ENCODE results near the gene GHR.

GHR gene

DNA sequence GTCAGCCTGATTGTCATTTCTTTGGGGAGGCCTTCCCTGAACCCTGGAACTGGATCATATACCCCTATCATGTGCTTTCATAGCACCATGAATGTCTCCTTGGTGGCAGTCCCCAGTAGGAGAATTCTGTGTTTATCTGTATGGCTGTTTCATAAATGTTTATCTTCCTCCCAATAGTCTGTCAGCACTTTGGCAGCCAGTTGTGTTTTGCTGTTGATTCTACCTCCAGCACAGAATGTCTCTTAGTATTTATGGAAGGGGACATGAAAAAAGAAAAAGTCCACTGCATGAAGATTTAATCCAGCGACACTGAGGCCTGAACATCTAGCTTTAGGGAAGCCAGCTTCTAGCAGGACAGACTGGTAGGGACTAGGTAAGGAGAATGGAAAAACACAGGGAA, 38.3 kb downstream of the GHR start:
- TF ChIP-seq, protein P1, sequence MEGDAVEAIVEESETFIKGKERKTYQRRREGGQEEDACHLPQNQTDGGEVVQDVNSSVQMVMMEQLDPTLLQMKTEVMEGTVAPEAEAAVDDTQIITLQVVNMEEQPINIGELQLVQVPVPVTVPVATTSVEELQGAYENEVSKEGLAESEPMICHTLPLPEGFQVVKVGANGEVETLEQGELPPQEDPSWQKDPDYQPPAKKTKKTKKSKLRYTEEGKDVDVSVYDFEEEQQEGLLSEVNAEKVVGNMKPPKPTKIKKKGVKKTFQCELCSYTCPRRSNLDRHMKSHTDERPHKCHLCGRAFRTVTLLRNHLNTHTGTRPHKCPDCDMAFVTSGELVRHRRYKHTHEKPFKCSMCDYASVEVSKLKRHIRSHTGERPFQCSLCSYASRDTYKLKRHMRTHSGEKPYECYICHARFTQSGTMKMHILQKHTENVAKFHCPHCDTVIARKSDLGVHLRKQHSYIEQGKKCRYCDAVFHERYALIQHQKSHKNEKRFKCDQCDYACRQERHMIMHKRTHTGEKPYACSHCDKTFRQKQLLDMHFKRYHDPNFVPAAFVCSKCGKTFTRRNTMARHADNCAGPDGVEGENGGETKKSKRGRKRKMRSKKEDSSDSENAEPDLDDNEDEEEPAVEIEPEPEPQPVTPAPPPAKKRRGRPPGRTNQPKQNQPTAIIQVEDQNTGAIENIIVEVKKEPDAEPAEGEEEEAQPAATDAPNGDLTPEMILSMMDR (IDR thresholded peaks at IDR 0.05; ENCODE audit: low read depth, low read length) = no peak
- no peak for DNase-seq (ENCODE audit: extremely low read depth, low read depth)

DNA sequence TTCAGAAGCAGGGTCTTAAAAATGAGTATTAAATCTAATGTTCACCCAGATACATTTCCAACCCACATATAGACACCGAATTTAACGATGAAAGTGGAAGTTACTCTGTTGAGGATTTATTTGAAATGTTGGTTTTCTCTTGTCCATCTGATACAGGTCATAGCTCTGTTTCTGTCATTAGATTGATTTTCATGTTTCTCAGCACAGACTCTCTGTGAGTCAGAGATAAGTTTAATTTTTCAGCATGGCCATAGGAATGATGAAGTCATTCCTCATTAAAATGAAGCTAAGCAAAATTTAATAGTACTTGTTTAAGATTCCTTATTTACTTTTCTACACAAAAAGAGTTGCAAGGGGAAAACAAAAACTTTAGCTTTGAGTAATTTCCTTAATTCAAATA, 38.8 kb downstream of the GHR start:
- no peak for DNase-seq (ENCODE audit: extremely low read depth, low read depth)
- TF ChIP-seq, protein P1 (IDR thresholded peaks at IDR 0.05; ENCODE audit: low read depth, low read length) = no peak

DNA sequence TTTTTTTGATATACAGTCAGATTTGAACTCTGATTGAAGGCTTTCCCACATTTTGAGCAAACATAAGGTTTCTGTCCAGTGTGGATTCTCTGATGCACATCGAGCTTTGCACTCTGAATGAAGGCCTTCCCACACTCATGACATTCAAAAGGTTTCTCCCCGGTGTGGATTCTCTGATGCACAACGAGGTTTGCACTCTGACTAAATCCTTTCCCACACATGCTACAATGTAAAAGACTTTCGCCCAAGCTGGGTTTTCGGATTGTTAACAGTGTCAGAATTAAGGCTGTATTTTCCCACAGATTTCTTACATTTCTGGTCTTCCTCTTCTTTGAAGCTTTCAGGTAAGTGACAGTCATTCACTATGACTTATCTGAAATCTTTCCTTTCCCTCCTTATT, 44.3 kb downstream of the GHR start:
- TF ChIP-seq, protein P1 (IDR thresholded peaks at IDR 0.05; ENCODE audit: low read depth, low read length) = no peak
- DNase-seq (ENCODE audit: extremely low read depth, low read depth) = no peak

DNA sequence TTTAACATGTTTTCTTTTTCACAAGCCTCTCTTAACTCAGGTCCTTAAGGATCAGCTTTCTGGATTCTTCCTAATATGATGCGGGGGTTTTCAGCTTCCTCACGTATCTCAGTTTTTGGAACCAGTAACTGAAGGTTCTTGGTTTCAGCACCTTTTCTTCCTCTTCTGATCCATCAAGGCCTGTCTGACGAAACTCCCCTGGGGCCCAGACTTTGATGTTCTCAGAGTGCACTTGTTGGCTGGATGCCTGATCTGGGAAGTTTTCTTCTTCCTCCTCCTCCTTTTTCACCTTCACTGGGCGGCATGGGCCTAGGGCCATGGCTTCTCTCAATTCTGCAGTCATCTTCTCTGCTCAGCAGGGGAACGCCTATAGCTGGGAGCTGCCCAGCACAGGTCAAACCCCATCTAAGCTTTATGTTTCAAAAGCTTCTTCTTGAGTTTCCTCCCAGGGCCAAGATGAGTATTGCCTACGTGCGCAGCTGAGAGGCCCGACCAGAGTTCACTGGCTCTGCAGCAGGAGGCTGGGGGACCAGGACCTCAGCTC, 44.8 kb downstream of the GHR start:
- no peak for DNase-seq (ENCODE audit: extremely low read depth, low read depth)
- TF ChIP-seq, protein P1 (IDR thresholded peaks at IDR 0.05; ENCODE audit: low read depth, low read length) = no peak

DNA sequence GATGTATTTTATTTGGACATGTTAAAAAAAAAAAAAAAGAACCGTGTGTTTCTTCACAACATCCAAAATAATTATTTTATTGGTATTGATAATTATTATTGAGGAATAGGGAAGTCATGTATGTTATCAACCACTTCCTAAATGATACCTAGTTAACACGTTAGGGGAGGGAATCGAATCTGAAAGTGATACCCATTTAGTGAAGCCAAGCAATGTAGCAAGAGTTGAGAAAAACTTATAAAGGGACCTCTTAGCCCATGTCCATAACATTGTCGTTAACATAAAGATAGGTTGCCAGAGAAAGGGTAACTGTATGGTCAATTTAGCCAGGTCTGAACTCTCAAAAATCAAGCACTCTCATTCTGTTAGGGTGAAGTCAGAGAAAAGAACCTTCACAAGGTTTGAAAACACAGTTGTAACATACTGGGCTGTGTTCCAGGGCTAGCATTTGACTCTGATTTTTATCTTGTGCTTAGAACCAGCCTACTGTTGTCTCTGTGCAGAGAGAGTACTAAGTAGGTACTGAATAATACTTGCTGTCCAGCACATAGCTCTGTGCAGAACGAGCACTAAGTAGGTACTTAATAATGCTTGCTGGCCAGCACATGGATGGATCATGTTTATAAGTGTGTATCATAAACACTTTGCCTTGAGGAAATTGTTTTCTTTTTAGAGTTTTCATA, 60.4 kb downstream of the GHR start:
- TF ChIP-seq, protein P1 (IDR thresholded peaks at IDR 0.05; ENCODE audit: low read depth, low read length) = no peak
- DNase-seq (ENCODE audit: extremely low read depth, low read depth) = no peak

DNA sequence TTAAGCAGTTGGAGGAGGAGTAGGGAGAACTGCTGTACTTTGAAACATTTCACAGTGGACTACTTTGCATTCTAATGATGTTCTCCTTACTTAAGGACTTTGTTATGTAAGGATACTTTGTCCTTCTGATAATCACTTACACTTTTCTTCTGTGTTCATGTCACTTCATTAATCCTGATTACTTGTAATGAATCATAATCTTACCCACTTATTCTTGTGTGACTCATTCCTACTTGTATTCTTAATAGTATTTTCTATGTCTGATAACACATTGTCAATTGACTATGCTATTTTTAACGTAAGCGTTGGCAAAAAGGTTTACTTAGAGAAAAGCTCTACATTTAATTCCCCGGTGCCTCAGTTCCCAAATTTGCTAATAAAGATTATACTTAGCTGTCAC, 63.8 kb downstream of the GHR start:
- TF ChIP-seq, protein P1 (IDR thresholded peaks at IDR 0.05; ENCODE audit: low read depth, low read length) = no peak
- DNase-seq (ENCODE audit: extremely low read depth, low read depth) = no peak

DNA sequence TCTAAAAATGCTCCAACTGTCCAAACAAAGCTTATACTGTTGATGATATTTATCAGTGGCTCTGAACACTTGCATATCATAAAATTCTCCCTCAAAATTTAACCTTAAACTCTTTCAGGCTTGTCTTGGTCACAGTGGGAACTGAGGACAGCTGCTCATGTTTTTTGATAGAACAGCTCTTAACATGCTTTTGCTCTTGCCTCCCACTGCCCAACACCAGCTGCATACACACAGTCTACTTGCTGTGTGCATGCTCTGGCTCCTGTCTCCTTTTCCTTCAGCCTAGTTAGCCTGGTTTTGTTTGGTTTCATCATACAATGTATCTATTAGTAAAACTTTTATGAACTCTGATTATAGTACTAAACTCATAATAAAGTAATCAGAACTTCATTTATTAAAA, 64.6 kb downstream of the GHR start:
- no peak for DNase-seq (ENCODE audit: extremely low read depth, low read depth)

More for the DNA sequence above, 64.6 kb downstream of the GHR start:
- TF ChIP-seq, protein P1 (IDR thresholded peaks at IDR 0.05; ENCODE audit: low read depth, low read length) = no peak

All from AG09319 (cell line).